BE2C (cell line): Measurements from ENCODE around the gene RC3H1.

Experiments used
- DNase-seq: peaks from one replicate; pipeline ENCODE4 v3.0.0-alpha.2; 2020
- H3K27me3 ChIP-seq: fragments of 250-450 bp; sonication (Bioruptor Pico); 2 replicates; pipeline ENCODE4 v1.5.1; 2020; ENCODE audit warnings: mild to moderate bottlenecking
- H3K36me3 ChIP-seq: fragments of 250-450 bp; sonication (Bioruptor Pico); 2 replicates; pipeline ENCODE4 v1.5.1; 2020; ENCODE audit warnings: mild to moderate bottlenecking
- H3K4me1 ChIP-seq: fragments of 250-450 bp; sonication (Bioruptor Pico); 2 replicates; pipeline ENCODE4 v1.5.1; 2020
- H3K4me3 ChIP-seq: 2 replicates; pipeline ENCODE4 v1.5.1; 2011; ENCODE audit warnings: low read depth, low read length
- H3K9me3 ChIP-seq: fragments of 250-450 bp; sonication (Bioruptor Pico); 2 replicates; pipeline ENCODE4 v1.5.1; 2020
- CTCF ChIP-seq: IDR thresholded peaks from 2 replicates; pipeline ENCODE4 v1.5.1; 2012; ENCODE audit warnings: mild to moderate bottlenecking, low read depth, low read length

The RC3H1 gene

GRCh38 chr1:173889885-173890284 is 132.3 kb downstream of the RC3H1 start:
- H3K4me3 ChIP-seq: no peak overlapping the region
- DNase-seq: no peak
- H3K4me1 ChIP-seq: no peaks in the 10 kb centered on the region
- no peak for TF ChIP-seq CTCF
- no peaks in the 10 kb centered on the region for H3K27me3 ChIP-seq
- no peaks in the 10 kb centered on the region for H3K9me3 ChIP-seq
- H3K36me3 ChIP-seq: peaks cover 10% of the 10 kb centered on the region

DNA sequence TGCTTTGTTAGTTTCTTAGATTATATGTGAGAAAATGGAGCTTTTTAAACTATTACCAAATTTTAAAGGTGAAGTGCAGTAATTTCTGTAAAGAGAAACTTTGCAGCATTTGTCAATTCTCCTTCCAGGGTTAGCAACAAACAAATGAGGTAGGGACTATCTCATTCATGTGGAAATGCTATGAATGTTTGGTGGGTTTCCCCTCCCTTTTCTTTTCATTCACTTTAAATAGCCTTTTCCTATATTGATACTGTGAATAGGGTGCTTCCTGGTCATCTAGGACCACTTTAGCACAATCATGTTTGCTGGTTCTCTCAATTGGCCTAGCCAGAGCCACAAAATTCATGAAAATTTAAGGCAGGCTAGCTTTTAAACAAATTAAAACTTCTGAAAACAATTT is 133.4 kb downstream of the RC3H1 start:
- TF ChIP-seq CTCF: no peak
- Histone ChIP-seq H3K4me3 (no peak overlapping the region), H3K9me3 (no peaks in the 10 kb centered on the region), H3K4me1 (no peaks in the 10 kb centered on the region), H3K27me3 (no peaks in the 10 kb centered on the region), H3K36me3 (peaks cover 10% of the 10 kb centered on the region)
- no peak for DNase-seq

DNA sequence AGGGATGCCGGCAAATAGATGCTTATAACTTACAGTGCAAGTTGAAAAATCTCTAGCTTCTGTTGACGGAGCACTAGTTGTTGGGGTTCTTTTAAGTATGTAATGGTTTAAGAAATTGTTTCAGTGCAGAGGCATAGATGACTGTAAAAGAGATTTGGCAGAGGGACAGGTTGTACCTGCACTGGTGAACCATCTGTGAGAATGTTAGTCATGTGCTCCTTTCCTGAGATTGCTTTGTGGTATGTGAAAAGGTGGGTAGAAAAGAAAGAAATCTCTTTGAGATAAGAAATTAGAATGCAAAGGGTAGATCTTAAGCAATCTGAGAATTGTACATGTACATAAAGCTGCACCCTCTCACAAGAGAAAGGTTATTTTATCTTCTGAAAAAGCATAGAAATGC is 134.5 kb downstream of the RC3H1 start:
- peaks cover 10% of the 10 kb centered on the region for H3K36me3 ChIP-seq
- DNase-seq: no peak
- no peak for TF ChIP-seq CTCF

DNA sequence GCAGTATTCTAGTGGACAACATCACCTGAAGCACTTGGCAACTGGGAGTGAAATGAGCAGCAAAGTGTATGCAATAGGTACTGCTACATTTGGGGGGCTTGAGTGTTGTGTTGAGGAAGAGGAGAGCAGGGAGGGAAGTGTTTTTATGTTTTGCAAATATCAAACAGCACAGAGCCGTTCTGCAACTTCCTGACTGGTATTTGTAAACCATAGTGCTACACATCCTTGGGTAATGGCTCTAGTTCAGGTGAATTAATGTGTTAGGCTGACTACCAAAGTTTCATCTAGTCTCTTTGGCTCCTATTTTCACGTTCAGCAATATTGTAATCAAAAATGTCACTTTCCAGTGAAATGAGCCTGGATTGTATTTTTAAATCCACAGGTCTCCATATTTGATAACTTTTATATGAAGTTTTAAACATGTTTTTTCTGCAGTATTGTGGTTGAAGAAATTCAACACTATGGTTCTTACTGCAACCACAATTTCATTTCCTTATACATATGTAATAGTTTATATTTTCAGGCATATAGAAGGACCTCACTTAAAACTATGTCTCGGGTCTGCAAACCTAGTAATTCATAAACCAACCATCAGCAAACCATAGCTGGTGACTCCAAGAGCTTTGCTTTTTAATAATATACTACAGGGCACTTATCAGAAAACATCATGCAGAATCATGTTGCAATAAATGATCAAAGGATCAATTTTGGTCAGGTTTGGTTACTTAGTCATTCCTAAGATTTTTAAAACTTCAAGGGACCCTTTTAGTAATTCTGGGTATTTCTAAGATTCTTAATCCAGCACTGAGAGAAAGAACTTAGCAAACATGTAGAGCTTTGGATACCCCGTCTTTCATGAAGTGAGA is 135.2 kb downstream of the RC3H1 start:
- Histone ChIP-seq H3K36me3 (peaks cover 10% of the 10 kb centered on the region), H3K4me3 (no peak overlapping the region), H3K4me1 (no peaks in the 10 kb centered on the region), H3K27me3 (no peaks in the 10 kb centered on the region), H3K9me3 (no peaks in the 10 kb centered on the region)
- TF ChIP-seq CTCF: no peak
- DNase-seq: no peak

More for the DNA sequence above, 134.5 kb downstream of the RC3H1 start:
- Histone ChIP-seq H3K27me3 (no peaks in the 10 kb centered on the region), H3K4me1 (no peaks in the 10 kb centered on the region), H3K9me3 (no peaks in the 10 kb centered on the region), H3K4me3 (no peak overlapping the region)

DNA sequence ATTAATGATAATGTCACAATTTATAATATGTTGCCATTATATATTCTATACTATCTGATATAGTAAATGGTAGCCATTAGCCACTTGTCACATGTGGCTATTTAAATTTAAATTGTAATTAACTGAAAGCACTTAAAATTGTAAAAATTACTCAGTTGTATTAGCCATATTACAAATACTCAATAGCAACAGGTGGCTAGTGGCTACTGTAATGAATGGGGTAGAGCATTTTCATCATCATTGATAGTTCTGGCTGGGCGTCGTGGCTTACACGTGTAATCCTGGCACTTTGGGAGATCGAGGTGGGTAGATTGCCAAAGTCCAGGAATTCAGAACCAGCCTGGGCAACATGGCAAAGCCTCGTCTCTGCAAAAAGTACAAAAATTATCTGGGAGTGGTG is 137.5 kb downstream of the RC3H1 start:
- no peak for DNase-seq
- peaks cover 12% of the 10 kb centered on the region for H3K36me3 ChIP-seq
- TF ChIP-seq CTCF: no peak

More for the DNA sequence above, 137.5 kb downstream of the RC3H1 start:
- Histone ChIP-seq H3K27me3 (no peaks in the 10 kb centered on the region; the same call in 1 of the 2 replicates), H3K9me3 (no peaks in the 10 kb centered on the region), H3K4me3 (no peak overlapping the region), H3K4me1 (no peaks in the 10 kb centered on the region)
